ENCODE results near the gene TUBB8B. TPM values are rescaled to one million over a fixed set of nuclear protein-coding genes. Genes with fewer than 3 reads are reported as not detected.
"Not testable (repeated sequence)": the region's sequence is repeated elsewhere in the genome, so short reads cannot be mapped to it uniquely, and the experiment has no call there.

Gene TUBB8B
- not detected in 3 replicates for total RNA-seq
- long read RNA-seq, result 0 reads

DNA sequence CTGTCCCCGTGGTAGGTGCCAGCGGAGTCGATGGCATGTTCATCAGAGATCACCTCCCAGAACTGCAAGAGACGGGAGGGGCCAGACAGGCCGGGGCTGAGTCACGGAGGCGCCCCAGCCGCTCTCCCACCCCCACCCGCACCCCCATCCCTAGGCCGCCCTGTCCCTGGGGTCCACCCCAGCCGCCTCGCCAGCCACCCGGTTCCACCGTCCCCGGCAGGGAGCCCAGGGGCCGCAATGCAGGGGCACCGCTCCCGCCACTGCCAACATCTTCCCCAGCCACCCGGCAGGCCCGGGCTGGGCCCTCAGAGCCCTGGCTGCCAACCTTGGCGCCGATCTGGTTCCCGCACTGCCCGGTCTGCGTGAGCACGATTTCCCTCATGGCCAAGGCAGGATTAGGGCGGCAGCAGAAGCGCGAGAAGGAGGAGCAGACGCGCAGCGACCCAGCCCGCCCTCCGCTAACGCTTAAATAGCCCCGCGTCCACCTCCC is at the start of gene TUBB8B:
TSS of gene TUBB8B (minus strand) at position 440 of the 490 bp plus-strand sequence. CDS start at position 382, 58 bp downstream.
- H3K4me1 Mint-ChIP-seq (ENCODE audit: low read depth); H3K36me3 Mint-ChIP-seq (ENCODE audit: low read depth); H3K9me3 Mint-ChIP-seq (ENCODE audit: low read depth); DNase-seq (ENCODE audit: low spot score); H3K4me3 Mint-ChIP-seq (ENCODE audit: unreplicated experiment); H3K27me3 Mint-ChIP-seq (ENCODE audit: low read depth); H3K27ac Mint-ChIP-seq (ENCODE audit: unreplicated experiment): not testable (repeated sequence)

DNA sequence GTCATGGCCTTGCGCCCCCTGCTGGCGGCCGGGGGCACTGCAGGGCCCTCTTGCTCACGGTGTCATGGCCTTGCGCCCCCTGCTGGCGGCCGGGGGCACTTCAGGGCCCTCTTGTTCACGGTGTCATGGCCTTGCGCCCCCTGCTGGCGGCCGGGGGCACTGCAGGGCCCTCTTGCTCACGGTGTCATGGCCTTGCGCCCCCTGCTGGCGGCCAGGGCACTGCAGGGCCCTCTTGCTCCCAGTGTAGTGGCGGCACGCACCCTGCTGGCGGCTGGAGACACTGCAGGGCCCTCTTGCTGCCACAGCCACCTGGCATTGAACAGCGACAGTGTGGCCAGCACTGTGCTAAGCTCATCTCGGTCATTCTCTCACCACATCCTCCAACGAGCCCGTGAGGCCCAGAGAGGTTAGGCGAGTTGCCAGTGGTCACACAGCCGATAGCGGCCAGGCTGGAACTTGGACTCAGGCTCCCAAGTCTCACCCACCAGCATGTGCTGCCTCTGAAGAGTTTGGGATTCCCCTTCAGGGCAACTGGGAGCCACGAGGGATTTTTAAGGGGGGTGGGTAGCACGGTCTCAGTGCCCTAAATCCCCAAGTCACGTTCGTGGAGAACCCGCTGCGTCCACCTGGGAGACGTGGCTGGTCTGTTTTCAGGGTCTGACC is 48.0 kb upstream of the TUBB8B start:
- not testable (repeated sequence) for H3K4me3 Mint-ChIP-seq (ENCODE audit: unreplicated experiment); DNase-seq (ENCODE audit: low spot score); H3K27ac Mint-ChIP-seq (ENCODE audit: unreplicated experiment); H3K4me1 Mint-ChIP-seq (ENCODE audit: low read depth); H3K9me3 Mint-ChIP-seq (ENCODE audit: low read depth); H3K36me3 Mint-ChIP-seq (ENCODE audit: low read depth)
- H3K27me3 Mint-ChIP-seq (ENCODE audit: low read depth), result peaks cover 12% of the 10 kb centered on the region
- TF ChIP-seq, protein P1, sequence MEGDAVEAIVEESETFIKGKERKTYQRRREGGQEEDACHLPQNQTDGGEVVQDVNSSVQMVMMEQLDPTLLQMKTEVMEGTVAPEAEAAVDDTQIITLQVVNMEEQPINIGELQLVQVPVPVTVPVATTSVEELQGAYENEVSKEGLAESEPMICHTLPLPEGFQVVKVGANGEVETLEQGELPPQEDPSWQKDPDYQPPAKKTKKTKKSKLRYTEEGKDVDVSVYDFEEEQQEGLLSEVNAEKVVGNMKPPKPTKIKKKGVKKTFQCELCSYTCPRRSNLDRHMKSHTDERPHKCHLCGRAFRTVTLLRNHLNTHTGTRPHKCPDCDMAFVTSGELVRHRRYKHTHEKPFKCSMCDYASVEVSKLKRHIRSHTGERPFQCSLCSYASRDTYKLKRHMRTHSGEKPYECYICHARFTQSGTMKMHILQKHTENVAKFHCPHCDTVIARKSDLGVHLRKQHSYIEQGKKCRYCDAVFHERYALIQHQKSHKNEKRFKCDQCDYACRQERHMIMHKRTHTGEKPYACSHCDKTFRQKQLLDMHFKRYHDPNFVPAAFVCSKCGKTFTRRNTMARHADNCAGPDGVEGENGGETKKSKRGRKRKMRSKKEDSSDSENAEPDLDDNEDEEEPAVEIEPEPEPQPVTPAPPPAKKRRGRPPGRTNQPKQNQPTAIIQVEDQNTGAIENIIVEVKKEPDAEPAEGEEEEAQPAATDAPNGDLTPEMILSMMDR (IDR thresholded peaks at IDR 0.05), result peak; percentile 62

DNA sequence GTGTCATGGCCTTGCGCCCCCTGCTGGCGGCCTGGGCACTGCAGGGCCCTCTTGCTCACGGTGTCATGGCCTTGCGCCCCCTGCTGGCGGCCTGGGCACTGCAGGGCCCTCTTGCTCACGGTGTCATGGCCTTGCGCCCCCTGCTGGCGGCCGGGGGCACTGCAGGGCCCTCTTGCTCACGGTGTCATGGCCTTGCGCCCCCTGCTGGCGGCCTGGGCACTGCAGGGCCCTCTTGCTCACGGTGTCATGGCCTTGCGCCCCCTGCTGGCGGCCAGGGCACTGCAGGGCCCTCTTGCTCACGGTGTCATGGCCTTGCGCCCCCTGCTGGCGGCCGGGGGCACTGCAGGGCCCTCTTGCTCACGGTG is 47.3 kb upstream of the TUBB8B start:
- peaks cover 12% of the 10 kb centered on the region for H3K27me3 Mint-ChIP-seq (ENCODE audit: low read depth)
- H3K9me3 Mint-ChIP-seq (ENCODE audit: low read depth); H3K4me3 Mint-ChIP-seq (ENCODE audit: unreplicated experiment); H3K36me3 Mint-ChIP-seq (ENCODE audit: low read depth); DNase-seq (ENCODE audit: low spot score); H3K27ac Mint-ChIP-seq (ENCODE audit: unreplicated experiment); H3K4me1 Mint-ChIP-seq (ENCODE audit: low read depth): not testable (repeated sequence)
- TF ChIP-seq, protein P1 (IDR thresholded peaks at IDR 0.05), result peak; percentile 56

DNA sequence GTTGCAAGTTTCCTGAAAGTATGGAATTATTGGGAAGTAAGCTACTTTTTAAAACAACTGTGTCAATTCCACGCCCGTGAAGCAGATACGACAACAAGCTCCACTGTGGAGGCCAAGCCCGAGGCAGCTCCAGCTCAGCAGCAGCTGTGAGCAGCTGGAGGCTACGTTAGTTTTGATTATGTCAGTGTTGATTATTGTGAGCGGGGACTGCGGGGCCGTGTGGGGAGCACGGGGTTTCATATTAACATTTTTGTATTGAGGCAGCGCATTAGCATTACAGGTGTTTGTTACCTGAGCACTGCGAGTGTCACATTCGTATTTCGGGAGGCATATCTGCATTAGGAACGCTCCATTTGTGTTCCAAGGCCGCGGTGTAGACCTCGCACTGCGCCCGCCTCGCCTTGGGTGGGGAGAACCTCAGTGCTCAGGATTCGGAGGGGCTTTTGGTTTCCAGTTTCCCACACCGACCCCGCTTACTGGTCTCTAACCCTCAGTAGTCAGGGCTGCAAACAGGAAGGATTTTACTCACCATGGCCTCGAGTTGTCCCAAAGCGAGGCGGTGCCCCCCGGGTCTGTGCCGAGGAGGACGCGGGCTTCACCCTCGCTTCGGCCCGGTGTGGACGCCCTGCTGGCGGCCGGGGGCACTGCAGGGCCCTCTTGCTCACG is 46.8 kb upstream of the TUBB8B start:
- not testable (repeated sequence) for H3K4me1 Mint-ChIP-seq (ENCODE audit: low read depth); H3K4me3 Mint-ChIP-seq (ENCODE audit: unreplicated experiment); H3K27me3 Mint-ChIP-seq (ENCODE audit: low read depth); H3K36me3 Mint-ChIP-seq (ENCODE audit: low read depth); DNase-seq (ENCODE audit: low spot score); H3K27ac Mint-ChIP-seq (ENCODE audit: unreplicated experiment); H3K9me3 Mint-ChIP-seq (ENCODE audit: low read depth)
- TF ChIP-seq, protein P1 (IDR thresholded peaks at IDR 0.05), result peak; percentile 28

DNA sequence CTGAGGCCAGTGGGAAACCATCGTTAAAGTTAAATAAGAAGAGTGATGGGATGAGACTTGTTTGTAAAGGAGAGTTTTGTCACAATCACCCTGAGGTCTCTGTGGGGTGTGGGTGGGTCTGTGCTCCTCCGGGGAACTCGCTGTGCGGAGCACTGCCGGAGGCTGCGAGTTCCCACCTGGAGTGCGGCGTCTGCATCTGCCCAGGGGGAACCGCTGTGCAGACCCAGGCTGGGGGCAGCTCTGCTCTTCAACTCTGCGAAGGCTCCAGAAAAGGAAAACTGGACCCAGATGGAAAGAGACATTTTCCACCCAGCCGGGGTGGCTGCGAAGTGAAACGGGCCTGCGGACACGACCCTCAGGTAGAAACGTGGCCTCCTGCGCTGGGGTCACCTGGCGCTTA is 46.2 kb upstream of the TUBB8B start:
- H3K27ac Mint-ChIP-seq (ENCODE audit: unreplicated experiment); H3K36me3 Mint-ChIP-seq (ENCODE audit: low read depth); H3K4me3 Mint-ChIP-seq (ENCODE audit: unreplicated experiment); H3K9me3 Mint-ChIP-seq (ENCODE audit: low read depth); H3K4me1 Mint-ChIP-seq (ENCODE audit: low read depth); H3K27me3 Mint-ChIP-seq (ENCODE audit: low read depth); DNase-seq (ENCODE audit: low spot score): not testable (repeated sequence)

DNA sequence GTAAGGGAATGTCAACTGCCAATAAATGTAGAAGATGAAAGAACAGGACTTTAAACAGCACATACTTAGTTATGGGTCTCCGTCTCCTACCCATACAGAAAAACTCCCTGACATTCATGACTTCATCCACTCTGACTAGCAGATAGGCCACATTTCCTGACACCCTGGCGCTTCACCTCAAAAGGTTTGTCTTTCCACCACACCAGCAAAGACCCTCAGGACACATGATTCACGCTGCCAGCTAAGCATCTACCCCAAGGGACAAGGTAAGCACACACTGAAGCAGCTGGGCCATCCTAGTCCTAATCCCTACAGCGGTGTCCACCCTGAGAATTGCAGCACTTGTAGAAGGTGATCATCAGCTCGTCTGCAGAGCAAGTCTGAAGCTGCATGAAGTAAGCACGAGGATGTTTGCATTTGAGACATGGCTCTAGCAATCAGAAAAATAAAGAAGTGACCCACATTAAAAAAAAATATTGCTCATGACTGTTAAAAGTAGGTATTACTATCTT is 44.5 kb upstream of the TUBB8B start:
- H3K36me3 Mint-ChIP-seq (ENCODE audit: low read depth); DNase-seq (ENCODE audit: low spot score); H3K27me3 Mint-ChIP-seq (ENCODE audit: low read depth); H3K27ac Mint-ChIP-seq (ENCODE audit: unreplicated experiment); H3K4me1 Mint-ChIP-seq (ENCODE audit: low read depth); H3K4me3 Mint-ChIP-seq (ENCODE audit: unreplicated experiment); H3K9me3 Mint-ChIP-seq (ENCODE audit: low read depth): not testable (repeated sequence)

Data from chondrocyte (in vitro differentiated cells).